HG03558 (cell line): ENCODE results near the gene KLK3.
"Not testable (repeated sequence)": the region's sequence is repeated elsewhere in the genome, so short reads cannot be mapped to it uniquely, and the experiment has no call there.

Experiments used
- ATAC-seq: cut with Tn5 transposase; IDR thresholded peaks from one replicate; pipeline ENCODE4 v1.9.1; 2021; ENCODE audit warnings: moderate number of reproducible peaks; ENCODE audit not compliant: unreplicated experiment; ENCODE audit errors: extremely low read depth

The KLK3 gene

DNA sequence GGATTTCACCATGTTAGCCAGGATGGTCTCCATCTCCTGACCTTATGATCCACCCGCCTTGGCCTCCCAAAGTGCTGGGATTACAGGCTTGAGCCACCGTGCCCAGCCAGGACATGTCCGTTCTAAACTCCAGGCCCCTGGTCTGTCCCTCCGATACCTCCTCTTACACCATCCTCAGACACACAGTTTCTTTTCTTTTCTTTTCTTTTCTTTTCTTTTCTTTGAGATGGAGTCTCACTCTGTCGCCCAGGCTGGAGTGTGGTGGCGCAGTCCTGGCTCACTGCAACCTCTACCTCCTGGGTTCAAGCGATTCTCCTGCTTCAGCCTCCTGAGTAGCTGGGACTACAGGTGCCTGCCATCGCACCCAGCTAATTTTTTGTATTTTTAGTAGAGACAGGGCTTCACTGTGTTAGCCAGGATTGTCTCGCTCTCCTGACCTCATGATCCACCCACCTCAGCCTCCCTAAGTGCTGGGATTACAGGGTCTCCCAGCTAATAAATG lies 41.4 kb downstream of the KLK3 start:
- not testable (repeated sequence) for ATAC-seq

DNA sequence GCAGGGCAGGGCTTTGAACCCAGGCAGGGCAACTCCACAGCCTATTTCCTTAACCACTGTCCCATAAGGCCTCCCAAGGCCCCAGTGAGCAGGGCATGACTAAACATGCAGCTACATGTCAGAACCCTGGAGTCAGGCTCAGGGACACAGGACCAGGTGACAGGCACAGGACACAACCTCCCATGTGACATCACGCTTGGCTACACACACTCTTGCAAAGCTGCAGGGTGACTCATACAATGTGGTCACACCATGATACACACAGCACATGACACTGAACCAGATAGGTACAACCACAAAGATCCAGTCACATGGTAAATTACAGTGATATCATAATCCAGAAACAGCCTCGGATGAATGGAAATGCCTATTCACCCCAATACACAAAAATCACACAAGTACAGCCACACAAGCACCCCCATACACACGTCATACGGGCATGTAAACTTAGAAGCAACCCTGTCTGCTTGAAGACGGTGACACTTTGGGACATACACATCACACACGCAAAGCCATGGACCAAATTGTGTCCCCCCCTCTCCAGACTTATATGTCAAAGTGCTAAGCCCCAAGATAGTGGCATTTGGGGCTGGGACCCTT lies 42.0 kb downstream of the KLK3 start:
- ATAC-seq: peak; percentile 57

DNA sequence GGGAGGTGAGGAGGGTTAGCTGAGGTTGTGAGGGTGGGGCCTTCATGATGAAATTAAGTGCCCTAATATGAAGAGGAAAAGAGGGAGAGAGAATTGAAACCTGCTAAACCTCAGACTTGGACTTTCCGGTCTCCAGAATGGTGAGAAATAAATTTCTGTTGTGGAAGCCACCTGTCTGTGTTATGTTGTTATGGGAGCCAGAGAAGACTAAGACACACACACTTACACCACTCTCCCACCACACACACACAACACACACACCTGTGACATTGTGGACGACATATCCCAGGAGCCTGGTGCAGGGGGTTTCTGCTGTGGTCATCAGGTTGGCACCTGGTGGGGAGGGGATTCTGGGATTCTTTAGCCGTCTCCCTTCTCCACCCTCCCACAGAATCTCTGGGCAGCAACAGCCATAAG lies 42.5 kb downstream of the KLK3 start:
- no peak for ATAC-seq

DNA sequence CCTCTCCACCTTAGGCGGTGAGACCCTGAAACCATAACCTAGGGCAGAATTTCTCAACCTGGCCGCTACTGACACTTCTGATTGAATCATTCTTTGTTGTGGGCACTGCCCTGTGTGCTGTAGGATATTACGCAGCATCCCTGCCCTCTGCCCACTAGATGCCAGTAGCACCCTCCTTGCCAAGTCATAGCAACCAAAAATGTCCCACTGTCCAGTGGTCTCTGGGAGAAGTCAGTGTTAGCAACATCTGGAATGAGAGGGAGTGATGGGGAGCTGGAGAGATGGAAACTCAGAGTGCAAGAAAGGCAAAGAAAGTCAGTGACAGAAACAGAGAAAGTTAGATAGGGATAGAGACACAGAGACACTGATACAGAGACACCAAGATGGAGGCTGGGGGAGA lies 42.9 kb downstream of the KLK3 start:
- ATAC-seq: no peak

DNA sequence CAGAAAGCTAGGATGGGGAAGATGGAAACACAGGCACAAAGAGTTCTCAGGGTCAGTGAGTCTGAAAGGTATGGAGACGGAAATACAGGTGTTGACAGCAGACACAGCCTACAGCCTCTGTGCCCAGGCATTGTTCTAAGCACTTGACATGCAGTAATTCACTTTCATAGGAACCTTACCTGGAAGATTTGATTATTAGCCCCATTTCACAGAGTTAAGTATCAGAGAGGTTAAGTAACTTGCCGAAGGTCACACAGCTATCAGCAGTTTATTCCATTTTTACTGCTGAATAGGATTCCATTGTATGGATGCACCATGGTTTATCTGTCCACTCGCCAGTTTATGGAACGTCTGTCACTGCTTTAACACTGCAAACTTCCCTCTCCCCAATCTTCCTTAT lies 43.3 kb downstream of the KLK3 start:
- ATAC-seq: no peak

DNA sequence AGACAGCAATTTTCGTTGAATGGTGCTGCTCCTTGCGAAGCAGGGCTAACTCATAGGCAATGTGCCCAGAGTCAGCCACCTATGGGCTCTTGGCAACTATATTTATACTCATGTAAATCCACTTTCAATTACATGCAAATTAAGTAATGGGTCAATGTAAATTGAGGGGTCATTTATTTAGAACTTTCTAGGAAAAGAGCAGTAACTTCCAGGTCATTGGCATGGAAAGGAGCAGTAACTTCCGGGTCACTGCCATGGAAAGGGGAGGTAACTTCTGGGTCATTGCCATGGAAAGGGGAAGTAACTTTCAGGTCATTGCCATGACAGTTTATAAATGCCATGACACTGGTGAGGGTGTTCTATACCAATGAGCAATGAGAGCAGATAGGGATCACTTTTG lies 44.9 kb downstream of the KLK3 start:
- no peak for ATAC-seq

DNA sequence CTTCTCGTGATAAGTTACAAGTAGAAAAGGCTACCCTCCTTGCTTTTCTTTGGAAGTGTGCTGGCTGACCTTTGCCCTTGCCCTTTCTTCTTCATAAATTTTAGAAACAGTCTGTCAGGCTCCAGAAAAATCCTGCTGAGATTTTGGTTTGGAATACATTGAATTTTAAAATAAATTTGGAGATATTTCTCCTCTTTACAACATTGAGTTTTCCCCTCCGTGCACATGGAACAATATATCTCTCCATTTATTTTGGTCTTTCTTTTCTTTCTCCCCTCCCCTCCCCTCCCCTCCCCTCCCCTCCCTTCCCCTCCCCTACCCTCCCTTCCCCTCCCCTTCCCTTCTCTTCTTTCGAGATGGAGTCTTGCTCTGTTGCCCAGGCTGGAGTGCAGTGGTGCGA lies 47.9 kb downstream of the KLK3 start:
- ATAC-seq: no peak

DNA sequence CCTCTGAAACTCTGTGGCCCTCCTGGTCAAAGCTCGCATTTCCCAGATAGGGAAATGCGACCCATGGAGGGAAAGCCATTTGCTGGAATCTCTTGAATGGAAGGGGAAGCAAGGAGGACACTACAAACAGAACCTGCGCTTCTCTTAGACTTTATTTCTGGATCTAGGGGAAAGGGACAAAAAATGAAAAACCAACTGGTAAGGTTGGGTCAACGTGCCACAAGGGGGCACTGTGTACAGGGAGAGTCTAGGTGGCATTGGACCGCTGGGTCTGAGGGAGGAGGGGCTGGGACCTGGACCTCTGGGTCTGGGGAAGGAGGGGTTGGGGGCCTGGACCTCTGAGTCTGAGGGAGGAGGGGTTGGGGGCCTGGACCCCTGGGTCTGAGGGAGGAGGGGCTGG lies 51.5 kb downstream of the KLK3 start:
- ATAC-seq: no peak

DNA sequence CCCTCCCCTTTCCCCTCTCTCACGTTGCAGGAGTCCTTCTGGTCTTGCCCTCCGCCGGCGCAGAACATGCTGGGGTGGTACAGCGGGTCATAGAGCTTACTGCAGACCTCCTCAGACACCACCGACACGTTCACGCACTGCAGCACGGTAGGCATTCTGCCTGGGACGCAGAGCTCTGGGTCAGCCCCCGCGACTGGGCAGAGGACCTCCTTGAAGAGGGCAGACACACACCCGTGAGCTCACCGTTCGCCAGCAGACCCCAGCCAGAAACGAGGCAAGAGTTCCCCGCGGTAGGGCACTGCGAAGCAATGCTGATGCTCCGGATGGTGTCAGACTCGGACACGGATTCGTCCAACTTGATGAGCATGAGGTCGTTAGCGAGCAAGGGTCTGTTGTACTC lies 53.6 kb downstream of the KLK3 start:
- no peak for ATAC-seq

DNA sequence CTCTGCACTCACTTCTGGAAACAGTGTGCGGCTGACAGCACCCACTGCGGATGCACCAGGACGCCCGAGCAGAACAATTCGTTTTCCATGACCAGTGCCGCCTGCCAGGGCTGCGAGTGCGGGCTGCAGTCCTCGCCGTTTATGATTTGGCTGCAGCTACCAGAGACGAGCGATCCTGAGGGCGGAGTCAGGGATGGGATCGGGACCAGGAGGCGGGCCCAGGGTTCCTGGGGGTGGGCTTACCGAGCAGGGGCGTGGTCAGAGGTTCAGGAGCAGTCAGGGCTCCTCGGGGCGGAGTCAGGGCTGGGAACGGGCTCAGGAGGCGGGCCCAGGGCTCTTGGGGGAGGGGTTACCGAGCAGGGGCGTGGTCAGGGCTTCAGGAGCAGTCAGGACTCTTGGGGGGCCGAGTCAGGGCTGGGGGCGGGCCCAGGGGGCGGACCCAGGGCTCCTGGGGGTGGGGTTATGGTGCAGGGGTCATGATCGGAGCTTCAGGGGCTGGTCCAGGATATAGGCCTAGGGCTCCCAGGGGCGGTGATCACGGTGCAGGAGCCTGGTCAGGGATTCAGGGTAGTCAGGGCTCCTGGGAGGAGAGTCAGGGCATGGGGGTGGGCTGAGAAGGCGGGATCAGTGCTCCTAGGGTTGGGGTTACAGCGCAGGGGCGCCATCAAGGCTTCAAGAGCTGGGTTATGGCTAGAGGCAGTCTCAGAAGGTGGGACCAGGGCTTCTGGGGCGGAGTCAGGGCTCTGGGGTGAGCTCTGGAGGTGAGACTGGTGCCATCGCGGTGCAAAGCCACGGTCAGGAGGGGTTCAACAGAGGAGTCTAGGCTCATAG lies 54.7 kb downstream of the KLK3 start:
- no peak for ATAC-seq
